Measurements from ENCODE around the gene RRAGB.
"Not testable (repeated sequence)": the region's sequence is repeated elsewhere in the genome, so short reads cannot be mapped to it uniquely, and the experiment has no call there.

Gene RRAGB, protein sequence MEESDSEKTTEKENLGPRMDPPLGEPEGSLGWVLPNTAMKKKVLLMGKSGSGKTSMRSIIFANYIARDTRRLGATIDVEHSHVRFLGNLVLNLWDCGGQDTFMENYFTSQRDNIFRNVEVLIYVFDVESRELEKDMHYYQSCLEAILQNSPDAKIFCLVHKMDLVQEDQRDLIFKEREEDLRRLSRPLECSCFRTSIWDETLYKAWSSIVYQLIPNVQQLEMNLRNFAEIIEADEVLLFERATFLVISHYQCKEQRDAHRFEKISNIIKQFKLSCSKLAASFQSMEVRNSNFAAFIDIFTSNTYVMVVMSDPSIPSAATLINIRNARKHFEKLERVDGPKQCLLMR

DNA sequence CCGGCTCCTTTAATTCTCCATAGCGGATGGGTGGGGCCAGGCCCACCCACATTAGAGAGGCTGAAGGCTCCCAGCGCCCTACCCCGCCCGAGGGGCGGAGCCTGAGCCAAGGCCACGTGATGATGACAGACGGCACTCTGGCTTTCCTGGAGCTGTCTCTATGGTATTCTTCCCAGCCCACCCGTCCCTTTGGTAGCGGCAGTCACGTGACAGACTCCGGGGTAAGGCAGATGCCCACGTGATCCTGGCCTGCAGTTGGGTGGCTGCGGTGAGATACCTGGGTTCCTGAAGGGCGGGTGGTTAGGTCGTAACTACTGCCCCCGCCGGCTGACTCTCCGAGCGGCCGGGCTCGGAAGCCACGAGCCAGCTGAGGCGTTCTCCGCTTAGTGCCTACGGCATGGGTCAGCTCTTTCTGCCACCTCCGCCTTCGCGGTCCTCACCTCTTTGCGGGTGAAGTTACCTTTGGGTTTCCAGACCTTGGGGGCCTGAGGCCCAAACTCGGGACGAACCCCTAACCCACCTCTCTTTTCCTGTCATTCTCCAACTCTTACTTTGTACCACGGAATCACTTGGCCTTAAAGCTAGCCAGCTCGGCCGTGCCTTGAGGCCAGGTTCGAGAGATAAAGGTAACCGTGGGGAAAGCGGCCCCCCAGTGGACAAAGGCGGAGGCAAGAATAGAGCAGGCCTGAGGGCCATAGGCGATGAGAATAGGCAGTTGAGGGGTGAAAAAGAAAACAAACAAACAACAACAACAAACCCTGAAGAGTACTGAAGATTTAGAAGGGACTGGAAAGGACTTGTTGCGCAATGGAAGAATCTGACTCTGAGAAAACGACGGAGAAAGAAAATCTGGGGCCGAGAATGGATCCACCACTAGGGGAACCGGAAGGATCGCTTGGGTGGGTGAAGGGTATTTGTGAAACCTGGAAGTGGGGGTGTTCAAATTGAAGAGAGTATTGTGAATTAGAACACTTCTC, at the start of gene RRAGB:
Gene RRAGB (plus strand): TSS at position 229 of the 977 bp plus-strand sequence. CDS start 579 bp downstream, at position 808.
- H3K4me3 ChIP-seq (ENCODE audit: low read depth, low read length), result peak within 1 kb of the TSS; percentile 58

DNA sequence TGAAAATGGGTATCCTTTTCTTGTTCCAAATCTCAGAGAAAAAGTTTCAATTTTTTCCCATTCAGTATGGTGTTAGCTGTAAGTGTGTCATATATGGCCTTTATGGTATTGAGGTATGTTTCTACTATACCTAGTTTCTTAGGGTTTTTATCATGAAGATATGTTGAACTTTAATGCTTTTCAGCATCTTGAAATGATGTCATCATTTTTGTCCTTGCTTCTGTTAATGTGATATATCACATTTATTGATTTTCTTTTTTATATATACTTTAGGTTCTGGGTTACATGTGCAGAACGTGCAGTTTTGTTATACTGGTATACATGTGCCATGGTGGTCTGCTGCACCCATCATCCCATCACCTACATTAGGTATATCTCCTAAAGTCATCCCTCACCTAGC, 49.5 kb upstream of the RRAGB start:
- H3K4me3 ChIP-seq (ENCODE audit: low read depth, low read length), result no peak overlapping the region

DNA sequence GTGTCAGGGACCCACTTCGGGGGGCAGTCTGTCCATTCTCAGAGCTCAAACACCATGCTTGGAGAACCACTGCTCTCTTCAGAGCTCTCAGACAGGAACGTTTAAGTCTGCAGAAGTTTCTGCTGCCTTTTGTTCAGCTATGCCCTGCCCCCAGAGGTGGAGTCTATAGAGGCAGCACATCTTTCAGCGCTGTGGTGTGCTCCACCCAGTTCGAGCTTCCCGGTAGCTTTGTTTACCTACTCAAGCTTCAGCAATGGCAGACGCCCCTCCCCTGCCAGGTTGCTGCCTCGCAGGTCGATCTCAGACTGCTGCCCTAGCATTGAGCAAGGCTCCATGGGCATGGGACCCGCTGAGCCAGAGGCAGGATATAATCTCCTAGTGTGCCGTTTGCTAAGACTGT, 29.0 kb upstream of the RRAGB start:
- H3K4me3 ChIP-seq (ENCODE audit: low read depth, low read length), result not testable (repeated sequence)

DNA sequence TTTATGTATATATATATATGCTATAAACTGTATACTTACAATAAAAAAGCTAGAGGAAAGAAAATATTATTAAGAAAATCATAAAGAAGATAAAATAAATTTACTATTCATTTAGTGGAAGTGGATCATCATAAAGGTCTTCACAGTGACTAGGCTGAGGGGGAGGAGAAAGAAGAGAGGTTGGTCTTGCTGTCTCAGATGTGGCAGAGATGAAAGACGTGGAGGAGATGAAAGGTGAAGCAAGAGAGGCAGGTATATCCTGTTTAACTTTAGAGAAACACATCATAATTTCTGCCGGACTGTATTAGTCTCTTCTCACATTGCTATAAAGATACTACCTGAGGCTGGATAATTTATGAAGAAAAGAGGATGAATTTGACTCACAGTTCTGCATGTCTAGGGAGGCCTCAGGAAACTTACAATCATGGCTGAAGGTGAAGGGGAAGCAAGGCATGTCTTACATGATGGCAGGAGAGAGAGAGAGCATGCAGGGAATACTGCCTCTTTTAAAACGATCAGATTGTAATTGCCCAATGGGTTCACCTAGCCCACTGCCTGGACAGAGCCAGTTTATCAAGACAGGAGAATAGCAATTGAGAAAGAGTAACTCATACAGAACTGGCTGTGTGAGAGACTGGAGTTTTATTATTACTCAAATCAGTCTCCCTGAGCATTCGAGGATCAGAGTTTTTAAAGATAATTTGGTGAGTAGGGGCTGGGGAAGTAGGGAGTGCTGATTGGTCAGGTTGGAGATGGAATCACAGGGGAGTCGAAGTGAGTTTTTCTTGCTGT, 22.1 kb upstream of the RRAGB start:
- no peak overlapping the region for H3K4me3 ChIP-seq (ENCODE audit: low read depth, low read length)

DNA sequence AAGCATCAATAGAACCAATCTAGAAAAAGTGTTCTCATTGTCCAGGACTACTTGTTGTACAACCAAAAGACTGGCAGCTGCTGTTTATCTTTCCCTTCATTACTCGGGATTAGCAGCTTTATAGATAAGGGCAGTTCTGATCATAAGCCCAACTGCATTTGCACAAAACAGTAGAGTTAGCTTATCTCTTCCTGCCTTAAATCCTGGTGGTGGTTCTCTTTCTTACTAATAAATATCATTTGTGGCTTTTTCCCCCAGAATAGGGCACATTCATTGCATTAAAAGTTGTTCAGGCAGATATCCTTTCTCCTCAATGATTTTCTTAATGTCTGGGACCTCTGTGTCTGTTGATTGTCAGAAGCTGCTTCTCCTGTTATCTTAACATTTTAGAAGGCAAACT, 20.2 kb upstream of the RRAGB start:
- no peak overlapping the region for H3K4me3 ChIP-seq (ENCODE audit: low read depth, low read length)

DNA sequence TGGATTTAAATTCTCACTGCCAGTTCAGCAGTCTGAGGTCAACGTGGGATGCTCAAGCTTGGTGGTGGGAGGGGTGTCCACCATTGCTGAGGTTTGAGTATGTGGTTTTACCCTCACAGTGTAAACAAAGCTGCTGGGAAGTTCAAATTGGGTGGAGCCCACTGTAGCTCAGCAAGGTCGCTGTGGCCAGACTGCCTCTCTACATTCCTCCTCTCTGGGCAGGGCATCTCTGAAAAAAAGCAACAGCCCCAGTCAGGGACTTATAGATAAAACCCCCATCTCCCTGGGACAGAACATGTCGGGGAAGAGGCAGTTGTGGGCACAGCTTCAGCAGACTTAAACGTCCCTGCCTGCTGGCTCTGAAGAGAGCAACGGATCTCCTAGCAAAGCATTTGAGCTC, 14.9 kb upstream of the RRAGB start:
- no peak overlapping the region for H3K4me3 ChIP-seq (ENCODE audit: low read depth, low read length)

DNA sequence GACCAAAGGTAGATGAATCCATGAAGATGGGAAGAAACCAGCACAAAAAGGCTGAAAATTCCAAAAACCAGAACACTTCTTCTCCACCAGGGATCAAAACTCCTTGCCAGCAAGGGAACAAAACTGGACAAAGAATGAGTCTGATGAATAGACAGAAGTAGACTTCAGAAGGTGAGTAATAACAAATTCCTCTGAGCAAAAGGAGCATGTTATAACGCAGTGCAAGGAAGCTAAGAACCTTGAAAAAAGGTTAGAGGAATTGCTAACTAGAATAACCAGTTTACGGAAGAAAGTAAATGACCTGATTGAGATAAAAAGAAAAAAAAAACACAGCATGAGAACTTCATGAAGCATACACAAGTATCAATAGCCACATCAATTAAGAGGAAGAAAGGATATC, 14.1 kb upstream of the RRAGB start:
- H3K4me3 ChIP-seq (ENCODE audit: low read depth, low read length), result not testable (repeated sequence)

DNA sequence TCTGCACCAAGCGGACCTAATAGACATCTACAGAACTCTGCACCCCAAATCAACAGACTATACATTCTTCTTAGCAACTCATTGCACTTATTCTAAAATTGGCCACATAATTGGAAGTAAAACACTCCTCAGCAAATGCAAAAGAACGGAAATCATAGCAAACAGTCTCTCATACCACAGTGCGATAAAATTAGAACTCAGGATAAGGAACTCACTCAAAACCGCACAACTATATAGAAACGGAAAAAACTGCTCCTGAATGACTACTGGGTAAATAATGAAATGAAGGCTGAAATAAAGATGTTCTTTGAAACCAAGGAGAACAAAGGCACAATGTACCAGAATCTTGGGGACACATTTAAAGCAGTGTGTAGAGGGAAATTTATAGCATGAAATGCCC, 12.5 kb upstream of the RRAGB start:
- not testable (repeated sequence) for H3K4me3 ChIP-seq (ENCODE audit: low read depth, low read length)

DNA sequence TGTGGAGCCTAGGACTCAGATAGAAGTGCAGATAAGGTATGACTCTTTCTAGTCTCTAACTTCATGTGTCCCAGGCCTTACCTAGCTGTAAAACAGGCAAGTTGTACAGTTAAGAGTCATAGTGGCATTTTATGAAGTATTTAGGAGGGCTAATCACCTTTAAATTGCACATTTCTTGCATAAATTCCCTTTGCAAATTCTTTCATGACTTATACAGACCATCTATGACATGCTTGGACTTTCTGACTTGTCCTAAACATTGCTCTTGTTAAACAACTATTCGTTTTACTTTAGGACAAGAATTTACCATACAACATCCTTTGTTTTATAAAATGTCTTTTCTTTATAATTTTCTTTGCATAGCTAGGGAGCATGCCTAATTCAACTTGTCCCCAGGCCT, 7.8 kb upstream of the RRAGB start:
- no peak overlapping the region for H3K4me3 ChIP-seq (ENCODE audit: low read depth, low read length)

DNA sequence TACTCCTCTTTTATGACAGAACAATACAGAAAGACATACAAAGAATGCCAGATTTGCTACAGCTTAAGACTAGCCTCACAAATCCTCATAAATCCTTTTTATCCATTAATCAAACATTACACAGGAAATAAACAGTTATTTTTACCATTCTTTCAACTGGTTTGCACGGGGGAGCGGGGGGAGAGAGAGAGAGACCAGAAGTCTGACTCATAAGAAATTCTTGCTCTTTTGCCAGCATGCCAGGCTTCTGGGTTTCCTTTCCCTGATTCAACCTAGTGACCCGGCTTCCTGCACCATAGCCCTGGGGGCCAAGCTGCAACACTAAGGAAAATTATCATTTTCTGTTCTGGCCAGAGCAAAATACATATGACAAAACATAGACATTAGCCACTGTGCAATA, 6.8 kb upstream of the RRAGB start:
- no peak overlapping the region for H3K4me3 ChIP-seq (ENCODE audit: low read depth, low read length)

DNA sequence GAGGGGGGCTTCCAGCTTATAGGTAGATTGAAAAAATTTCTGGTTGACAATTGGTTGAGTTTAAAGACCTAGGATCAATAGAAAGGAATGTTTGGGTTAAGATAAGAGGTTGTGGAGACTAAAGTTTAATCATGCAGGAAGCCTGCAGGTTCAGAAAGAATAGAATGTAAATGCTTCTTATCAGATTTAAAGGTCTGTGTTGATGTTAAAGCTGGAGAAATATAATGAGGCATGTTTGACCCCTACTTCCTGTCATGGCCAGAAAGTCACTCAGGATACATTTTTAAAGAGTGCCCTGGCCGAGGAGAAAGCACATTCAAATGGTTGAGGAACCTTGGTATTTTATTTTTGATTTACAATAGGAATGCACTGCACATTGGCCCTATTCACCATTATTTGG, 3.9 kb upstream of the RRAGB start:
- no peak overlapping the region for H3K4me3 ChIP-seq (ENCODE audit: low read depth, low read length)

DNA sequence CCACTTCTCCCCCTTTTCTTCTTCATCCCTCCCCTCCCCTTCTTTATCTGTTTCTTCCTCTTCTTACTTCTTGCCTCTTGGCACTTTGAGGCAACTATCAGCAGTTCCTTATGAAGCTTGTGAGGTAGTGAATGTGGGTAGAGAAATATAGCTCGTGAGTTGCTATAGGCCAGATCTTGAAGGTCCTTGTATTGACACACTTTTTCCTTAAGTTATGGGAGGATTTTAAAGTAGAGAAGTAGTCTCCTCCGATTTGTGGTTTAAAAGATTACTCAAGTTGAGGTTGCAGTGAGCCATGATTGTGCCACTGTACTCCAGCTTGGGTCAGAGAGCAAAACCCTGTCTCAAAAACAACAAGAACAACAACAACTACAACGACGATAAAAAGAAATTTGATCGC, 3.4 kb upstream of the RRAGB start:
- H3K4me3 ChIP-seq (ENCODE audit: low read depth, low read length), result no peak overlapping the region

DNA sequence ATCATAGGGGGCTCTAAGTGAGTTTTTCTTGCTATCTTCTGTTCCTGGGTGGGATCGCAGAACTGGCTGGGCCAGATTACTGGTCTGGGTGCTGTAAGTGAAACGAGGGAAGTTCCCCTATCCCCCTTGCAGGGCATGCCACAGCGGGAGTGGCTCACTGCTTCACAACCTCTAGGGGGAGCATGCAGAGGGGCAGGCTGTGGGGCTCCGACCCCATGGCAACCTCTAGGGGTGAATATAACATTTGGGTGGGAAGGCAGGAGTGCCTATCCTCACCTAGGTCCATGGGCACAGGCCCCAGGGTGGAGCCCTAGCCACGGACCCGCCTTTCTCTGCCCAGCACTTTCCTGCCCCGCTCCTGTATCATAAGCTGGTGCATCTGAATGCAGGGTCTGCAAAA, 1.7 kb upstream of the RRAGB start:
- H3K4me3 ChIP-seq (ENCODE audit: low read depth, low read length), result no peak overlapping the region

DNA sequence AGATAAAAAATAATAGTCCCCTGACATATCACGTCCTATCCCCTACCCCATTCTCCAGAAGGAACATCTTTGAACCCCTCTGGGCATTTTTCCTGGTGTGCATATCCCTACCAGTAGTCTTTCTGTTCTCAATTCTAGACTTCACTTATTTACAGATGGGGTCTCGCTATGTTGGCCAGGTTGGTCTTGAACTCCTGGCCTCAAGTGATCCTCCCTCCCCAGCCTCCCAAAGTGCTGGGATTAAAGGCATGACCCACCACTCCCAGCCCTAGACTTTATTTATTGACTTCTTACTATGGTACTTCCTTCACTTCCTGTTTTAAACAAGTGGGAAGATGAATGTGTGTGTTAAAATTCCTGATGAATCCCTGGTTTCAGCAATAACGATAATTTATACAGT, 612 bp upstream of the RRAGB start:
- no peak overlapping the region for H3K4me3 ChIP-seq (ENCODE audit: low read depth, low read length)

DNA sequence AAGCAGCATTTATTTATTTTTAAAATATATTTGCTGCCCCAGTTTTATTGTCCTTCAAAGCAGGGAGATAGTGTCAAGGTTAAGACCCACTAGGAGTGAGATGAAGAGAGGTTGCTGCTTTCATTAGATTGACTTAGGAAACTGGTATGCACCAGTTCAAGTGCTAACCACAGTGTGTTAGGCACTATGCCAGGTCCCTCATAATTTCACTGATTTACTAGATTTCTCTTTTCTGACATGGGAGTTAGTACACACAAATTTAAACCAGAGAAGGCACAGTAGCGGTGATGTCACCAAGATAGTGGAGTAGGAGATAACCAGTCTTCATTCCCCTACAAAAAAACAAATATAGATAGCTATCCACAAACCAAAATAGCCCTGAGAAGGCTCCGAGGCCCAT, 14.3 kb downstream of the RRAGB start:
- H3K4me3 ChIP-seq (ENCODE audit: low read depth, low read length), result no peak overlapping the region

DNA sequence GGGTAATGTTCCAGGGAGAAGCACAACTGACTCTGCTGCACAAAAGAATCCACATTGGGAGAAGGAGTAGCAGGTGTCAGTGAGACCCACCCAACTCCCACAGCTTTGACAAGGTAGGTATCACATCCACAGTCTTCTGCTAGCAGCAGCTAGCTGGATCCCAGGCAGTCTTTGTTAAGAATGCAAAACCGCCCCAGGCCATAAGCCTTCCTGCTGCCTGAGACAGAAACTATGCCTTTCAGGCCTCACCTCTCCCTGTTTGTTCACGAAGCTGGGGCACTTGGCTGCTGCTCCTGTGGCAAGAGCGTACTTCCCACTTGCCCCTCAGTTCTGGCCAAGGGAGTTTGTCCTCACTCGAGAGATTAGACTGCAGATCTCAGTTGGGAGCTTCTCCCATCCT, 21.4 kb downstream of the RRAGB start:
- no peak overlapping the region for H3K4me3 ChIP-seq (ENCODE audit: low read depth, low read length)

DNA sequence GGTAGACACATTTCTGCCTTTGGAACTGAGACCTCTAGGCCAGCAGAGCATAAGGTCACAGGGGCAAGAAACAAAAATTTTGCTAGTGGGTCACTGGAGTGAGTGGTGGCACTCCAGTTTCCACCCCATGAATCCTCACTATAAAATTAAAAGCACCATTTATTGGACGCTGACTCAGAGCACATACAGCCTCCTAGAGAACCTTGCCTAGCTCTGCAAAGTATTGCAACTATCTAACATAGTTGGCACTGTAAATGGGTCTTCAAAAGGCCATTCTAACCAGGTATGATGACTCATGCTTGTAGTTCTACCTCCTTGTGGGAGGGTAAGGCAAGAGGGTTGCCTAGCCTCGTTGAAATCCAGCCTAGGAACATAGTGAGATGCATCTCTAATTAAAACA, 25.1 kb downstream of the RRAGB start:
- no peak overlapping the region for H3K4me3 ChIP-seq (ENCODE audit: low read depth, low read length)

DNA sequence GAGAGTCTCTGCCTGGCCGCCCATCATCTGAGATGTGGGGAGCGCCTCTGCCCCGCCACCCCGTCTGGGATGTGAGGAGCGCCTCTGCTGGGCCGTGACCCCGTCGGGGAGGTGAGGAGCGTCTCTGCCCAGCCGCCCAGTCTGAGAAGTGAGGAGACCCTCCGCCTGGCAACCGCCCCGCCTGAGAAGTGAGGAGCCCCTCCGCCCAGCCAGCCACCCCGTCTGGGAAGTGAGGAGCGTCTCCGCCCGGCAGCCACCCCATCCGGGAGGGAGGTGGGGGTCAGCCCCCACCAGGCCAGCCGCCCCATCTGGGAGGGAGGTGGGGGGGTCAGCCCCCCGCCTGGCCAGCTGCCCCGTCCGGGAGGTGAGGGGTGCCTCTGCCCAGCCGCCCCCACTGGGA, 30.9 kb downstream of the RRAGB start:
- H3K4me3 ChIP-seq (ENCODE audit: low read depth, low read length), result not testable (repeated sequence)

DNA sequence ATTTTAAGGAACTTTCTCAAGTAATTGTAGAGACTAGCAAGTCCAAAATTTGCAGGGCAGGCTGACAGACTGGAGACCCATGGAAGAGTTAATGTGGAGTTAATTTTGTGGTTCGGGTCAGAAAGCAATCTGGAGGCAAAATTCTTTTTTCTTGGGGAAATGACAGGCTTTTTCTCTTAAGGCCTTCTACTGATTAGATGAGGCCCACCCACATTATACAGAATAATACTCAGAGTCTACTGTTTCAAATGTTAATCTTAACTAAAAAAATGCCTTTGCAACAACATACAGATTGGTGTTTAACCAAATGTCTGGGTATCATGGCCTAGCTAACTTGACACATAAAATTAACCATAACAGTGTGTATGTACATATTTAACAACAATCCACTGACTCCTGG, 32.7 kb downstream of the RRAGB start:
- H3K4me3 ChIP-seq (ENCODE audit: low read depth, low read length), result no peak overlapping the region

DNA sequence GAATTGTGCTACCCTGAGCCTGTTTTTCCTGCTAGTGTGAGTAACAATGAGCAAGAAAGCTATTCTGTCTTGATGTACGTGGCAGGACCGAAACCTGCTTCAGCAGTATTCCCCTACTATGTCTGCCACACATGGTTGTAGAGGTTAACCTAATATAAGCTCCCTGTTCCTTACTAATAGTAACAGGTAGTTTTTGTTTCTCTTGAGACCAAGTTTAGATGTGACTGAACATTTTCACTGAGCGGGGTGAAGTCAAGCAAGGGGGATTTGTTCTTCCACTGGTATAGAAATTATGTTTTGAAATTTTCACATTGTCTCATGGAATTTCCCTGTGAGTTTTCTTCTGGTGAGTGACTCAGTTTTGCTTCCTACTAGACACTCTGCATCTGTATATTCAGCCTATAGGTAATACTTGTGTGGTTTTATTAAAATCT, 37.3 kb downstream of the RRAGB start:
- H3K4me3 ChIP-seq (ENCODE audit: low read depth, low read length), result no peak overlapping the region

DNA sequence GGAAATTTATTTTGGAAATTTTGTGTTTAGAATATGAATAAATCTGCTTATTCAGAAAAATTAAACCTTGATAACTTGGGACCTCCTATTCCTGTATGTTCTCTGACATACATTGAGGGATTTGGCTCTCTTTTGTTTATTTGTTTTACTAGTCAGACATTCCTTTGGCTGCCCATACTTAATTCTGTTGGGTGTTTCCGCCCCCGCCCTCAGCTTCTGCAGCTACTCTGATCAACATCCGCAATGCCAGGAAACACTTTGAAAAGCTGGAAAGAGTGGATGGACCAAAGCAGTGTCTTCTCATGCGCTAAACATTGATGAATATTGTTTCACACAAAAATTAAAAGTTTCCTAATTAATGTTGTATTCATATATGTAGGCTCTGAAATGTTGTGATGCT, 40.5 kb downstream of the RRAGB start:
- H3K4me3 ChIP-seq (ENCODE audit: low read depth, low read length), result no peak overlapping the region
